ENCODE measurements around the gene ITPR1.

Gene ITPR1

DNA sequence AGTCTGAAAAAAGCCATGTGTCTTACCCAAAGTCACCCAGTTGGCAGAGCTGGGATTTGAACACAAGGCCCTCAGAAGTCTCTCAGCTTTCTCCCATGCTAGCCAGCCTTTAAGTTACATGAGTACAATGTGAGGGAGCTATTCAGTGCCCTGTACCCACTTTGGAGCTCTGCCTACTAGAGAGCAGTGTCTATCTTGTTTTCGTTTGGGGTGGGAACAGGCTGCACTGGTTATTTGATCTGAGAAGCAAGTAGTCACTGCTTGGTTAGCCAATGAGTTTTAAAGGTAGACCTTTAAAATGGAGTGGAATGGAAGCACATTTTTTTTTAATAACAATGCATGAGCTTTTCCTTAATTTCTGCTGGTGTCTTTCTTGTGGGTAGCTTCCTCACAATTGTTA lies 255.0 kb downstream of the ITPR1 start:
- intact Hi-C loops (cut with DNase I), result no loop called here
- DNase-seq, result no peak

DNA sequence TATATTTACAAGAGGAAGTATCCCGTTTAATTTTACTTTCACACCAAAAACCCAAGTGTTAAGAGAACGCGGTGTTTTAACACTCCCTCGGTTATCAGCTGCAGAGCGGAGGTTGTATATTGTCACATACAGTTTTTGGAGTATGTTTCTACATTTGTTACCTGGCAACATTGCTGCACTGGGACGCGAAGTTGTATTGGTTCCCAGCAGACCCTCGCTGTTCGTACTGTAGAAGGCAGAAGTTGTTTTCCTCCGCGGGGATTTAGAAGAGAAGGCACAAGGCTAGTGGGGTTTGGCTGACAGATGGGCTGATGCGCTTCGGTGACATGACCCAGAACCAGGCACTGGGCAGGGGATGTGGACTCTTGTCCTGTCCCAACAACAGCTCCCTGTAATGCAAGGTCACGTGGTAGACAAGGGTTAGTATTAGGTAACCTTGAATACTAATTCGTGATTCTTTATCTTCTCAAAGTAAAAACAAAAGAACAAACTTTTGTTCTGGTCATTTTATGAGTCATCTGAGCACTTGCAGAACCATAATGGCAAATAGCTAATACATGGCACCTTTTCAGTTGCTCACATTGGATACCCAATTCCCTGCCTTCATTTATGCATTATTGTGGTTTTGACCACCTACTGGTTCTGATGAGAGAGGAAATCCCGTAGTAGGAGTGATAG lies 255.7 kb downstream of the ITPR1 start:
- intact Hi-C loops (cut with DNase I), result no loop called here
- DNase-seq, result peak in 5 of 10 donors; percentile 21 to 85 (median 42)

DNA sequence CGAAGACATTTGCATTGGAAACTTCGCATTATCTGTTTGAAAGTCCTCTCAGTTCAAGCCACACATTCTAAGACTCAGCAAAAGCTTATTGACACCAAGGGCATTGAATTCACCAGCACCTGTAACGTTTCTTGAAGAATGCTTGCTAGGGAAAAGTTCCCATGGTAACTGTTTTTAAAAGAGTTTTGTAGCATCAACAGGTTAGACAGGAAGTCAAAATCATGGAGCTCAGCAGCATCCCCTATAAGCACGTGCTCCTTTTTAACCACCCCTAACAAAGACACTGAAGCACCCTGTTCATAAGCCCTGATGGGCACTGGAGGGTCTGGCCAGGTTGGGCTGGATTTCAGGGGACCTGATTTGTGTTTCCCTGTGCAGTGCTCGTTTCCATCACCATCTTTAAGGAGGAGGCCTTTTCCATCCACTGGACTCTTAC lies 256.4 kb downstream of the ITPR1 start:
- intact Hi-C loops (cut with DNase I), result no loop called here
- no peak for DNase-seq

DNA sequence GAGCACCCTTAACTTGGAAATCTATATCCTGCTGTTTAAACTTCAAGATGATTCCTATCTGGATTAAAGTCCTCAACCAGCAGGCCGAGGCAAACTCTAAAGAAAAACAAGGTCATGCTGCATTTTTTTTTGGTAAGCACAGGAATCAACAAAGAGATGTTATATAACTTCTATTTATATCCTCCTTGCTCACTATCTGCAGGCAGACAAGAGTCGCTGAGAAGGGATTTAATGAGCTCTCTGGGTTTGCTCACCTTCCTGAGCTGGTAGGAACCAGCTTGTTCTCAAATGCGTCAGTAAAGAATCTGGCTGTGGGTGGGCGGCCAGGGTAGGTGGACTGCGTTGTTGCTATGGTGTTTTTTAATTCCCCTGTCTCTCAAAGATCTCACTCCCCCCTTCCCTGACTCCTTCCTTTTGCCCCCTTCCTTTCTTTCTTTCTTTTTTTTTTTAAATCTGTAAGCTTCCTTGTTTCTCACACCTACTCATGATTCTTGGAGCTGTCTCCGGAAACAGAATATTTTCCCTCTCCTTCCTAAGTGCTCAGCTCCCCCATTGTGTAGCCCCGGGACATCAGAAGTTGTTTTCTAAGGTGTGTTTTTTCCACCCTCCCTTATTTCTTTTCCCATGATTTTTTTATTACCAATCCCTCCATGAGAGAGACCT lies 257.3 kb downstream of the ITPR1 start:
- intact Hi-C loops (cut with DNase I), result no loop called here
- DNase-seq, result peak in 8 of 10 donors; percentile 50 to 95 (median 66)

GRCh38 chr3:4751029-4751501 lies 257.9 kb downstream of the ITPR1 start:
- no peak for DNase-seq
- intact Hi-C loops (cut with DNase I), result no loop called here

DNA sequence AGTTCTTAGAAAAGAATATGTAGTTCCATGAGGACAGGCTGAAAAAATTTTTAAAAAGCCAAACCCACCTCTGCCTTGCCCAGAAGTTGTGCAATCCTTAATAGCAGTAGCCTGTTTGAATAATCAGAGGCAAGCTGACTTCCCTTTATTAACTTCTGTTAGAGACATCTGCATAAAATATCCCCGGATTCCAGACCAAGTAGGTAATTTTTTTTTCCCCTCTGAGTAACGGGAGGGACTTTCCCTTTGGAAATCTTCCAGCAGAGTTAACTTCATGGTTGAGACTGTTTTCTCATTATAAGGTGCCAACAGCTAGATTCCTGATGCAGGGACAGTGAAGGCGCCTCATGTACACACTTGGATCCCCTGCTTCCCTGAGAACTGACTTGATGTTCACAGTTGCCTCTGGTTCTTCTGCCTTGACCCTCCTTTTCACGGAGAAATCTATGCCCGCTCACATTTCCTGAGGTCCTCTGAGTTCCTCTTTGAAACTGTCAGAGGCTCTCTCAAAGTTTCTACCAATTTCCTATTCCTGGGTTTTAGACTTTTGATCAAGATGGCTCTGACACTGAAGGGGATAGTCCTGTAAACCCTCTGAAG lies 258.5 kb downstream of the ITPR1 start:
- intact Hi-C loops (cut with DNase I), result no loop called here
- DNase-seq, result no peak

GRCh38 chr3:4752201-4753072 lies 259.3 kb downstream of the ITPR1 start:
- intact Hi-C loops (cut with DNase I), result no loop called here
- DNase-seq, result no peak

- intact Hi-C loops (cut with DNase I), result no loop called here
Measured at GRCh38 chr3:4753073-4753691, 260.0 kb downstream of the ITPR1 start.

GRCh38 chr3:4754180-4755086 lies 261.3 kb downstream of the ITPR1 start:
- intact Hi-C loops (cut with DNase I), result no loop called here
- no peak for DNase-seq

More at GRCh38 chr3:4753073-4753691, 260.0 kb downstream of the ITPR1 start:
- DNase-seq, result no peak

DNA sequence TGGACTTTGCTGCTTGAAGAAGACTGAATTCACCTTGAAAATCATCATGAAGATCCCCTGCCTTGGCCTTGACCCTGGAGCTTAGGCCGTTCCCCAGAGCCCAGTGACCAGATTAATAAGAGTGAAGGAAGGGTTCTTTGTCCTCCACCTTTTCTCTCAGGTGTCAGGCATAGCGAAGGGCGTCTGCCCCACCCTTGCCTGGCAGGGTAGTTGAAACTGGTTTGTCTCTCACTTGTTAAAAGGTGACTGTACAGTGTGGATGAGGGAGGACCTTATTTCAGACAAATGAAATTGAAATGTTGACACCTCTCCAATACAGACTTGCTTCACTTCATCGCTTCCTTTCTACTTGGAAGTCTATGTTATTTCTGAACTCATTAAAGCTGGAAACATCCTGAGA lies 262.4 kb downstream of the ITPR1 start:
- DNase-seq, result no peak
- intact Hi-C loops (cut with DNase I), result no loop called here

- DNase-seq, result no peak
- intact Hi-C loops (cut with DNase I), result no loop called here
Measured at GRCh38 chr3:4756057-4756775, 263.1 kb downstream of the ITPR1 start.

- DNase-seq, result peak in 1 of 10 donors; percentile 46
Measured at GRCh38 chr3:4756855-4757574, 263.9 kb downstream of the ITPR1 start.

GRCh38 chr3:4757575-4758248 lies 264.6 kb downstream of the ITPR1 start:
- DNase-seq, result peak in 1 of 10 donors; percentile 22
- intact Hi-C loops (cut with DNase I), result no loop called here

More at GRCh38 chr3:4756855-4757574, 263.9 kb downstream of the ITPR1 start:
- intact Hi-C loops (cut with DNase I), result no loop called here

DNA sequence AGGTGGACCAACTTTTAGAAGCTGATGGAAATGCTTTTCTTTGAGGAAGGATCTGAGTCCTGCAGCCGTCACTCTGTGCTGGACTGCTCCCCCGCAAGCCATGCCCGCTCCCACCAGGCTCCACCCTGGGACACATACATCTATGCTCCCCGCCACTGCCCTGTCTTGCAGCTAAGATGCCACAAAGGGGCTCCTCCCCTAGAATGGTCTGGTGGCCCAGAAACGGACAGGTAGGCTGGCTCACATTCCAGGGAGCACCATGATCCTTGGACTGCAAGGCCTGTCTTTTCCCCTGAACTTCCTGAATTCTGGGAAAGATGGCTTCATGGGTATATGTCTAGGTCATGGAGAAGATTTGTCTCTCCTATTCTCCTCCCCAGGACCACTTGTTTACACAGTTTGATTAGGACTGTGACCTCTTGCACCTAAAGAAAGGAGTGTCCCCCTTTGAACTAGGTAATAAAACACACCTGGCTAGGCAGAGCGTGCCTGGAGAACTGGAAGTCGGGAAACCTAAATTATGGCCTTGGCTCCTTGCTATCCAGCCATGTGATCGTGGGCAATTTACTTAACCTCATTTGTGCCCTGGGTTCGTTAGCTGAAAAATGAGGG lies 265.2 kb downstream of the ITPR1 start:
- DNase-seq, result peak in 1 of 10 donors; percentile 73
- intact Hi-C loops (cut with DNase I), result no loop called here

GRCh38 chr3:4758957-4759656 lies 266.0 kb downstream of the ITPR1 start:
- DNase-seq, result no peak
- intact Hi-C loops (cut with DNase I), result no loop called here

DNA sequence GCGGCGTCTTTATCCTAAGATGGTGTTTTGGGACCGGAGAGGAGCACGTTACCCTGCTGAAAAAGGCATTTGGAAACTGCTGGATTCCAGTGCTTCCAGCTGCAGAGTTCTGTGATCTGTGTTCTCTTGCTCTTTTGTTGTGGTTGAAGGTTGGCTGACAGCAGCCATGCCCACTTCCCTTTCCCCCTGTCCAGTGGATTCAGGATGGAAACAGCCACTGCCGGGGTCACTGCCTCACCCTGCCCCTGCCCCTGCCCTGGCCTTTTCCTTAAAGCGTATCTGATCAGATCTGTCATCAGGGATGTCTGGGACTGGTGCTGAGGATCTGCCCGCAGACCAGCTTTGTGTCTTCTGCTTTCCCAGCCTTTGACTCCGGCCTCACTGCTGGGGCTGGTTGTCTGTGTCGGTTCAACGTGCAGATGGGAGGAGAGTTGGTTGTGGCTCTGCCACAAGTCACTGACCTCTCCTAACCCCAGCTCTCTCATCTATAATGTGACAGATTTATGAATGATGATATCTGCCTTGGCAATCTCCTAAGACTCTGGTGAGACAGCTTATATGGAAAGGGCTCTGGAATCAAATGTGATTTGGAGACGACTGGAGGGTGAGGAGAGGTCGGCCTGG lies 266.7 kb downstream of the ITPR1 start:
- intact Hi-C loops (cut with DNase I), result no loop called here

More for the DNA sequence above, 266.7 kb downstream of the ITPR1 start:
- peak in 1 of 10 donors; percentile 46 for DNase-seq

All from posterior cingulate gyrus (tissue), 11 donors.